ENCODE measurements around the gene PDK2. TPM values are rescaled to one million over a fixed set of nuclear protein-coding genes. Genes with fewer than 3 reads are reported as not detected.

Gene PDK2
- total RNA-seq, 1 experiment from 2014 or later = 9.9 TPM

DNA sequence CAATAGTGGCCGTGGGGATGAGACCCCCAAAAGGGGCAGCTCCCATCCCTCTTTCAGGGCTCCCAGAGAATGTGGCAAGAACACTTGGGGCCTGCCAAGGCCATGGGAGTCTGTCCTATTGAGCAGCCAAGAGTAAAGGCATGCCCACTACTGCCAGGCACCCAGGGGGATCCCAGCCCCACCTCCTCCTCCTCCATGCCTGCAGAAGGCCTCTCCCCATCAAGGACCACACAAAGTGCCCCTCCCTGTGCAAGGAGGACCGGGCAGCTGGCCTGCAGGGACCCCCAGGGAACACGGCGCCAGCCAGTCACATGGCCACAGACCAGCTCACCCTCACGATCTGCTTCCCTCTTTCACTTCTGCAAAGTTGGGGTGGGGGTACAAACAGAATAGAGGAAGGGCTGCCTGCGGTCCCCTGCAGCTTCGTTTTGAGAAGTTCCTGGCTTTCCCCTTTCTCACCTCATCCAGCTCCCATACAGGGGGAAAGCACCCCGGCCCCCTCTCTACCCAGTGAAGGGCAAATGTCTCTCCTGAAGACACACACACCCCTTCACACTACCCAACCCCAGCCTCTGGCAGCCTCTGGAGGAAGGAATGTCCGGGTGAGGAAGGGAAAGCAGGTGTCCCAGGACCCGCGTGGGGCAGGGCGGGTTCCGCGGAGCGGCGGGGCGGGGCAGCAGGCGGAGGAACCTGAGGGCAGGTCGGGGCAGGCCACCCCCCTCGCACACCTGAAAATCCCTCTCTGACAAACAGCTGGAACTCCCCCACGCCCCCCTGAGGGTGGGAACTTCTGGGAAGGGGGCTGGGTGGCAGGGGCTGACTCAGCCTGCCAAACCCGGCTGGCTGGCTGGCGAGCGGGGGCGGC lies 53.3 kb downstream of the PDK2 start:
- Mint-ChIP-seq H3K4me3 (ENCODE audit: unreplicated experiment) (peak overlapping the region; percentile 82), H3K27me3 (ENCODE audit: insufficient read depth, unreplicated experiment) (no peaks in the 10 kb centered on the region), H3K4me1 (ENCODE audit: insufficient read depth, unreplicated experiment) (peaks cover 39% of the 10 kb centered on the region), H3K9me3 (ENCODE audit: unreplicated experiment) (no peaks in the 10 kb centered on the region), H3K27ac (ENCODE audit: low read depth, unreplicated experiment) (peak overlapping the region; percentile 89), H3K36me3 (ENCODE audit: insufficient read depth, unreplicated experiment) (peaks cover 13% of the 10 kb centered on the region)
- intact Hi-C loops (cut with micrococcal nuclease) = no loop called here
- BruUV-seq (replicated peaks) = no TSS peak
- ChIA-PET CTCF (interaction anchor here (1.0 to 1.6 kb wide), 9 partner anchors 9 to 56 kb away, joined by 3 to 12 read pairs (median 5); no protein-coding TSS in a partner anchor), POLR2A (interaction anchor here (0.6 to 5.7 kb wide), 12 partner anchors 13 to 248 kb away, joined by 3 to 35 read pairs (median 6); partner anchors contain the start of gene PDK2)
- peak; percentile 11 for TF ChIP-seq CTCF (IDR thresholded peaks at IDR 0.05; ENCODE audit: unreplicated experiment)
- peak; percentile 80 for DNase-seq (ENCODE audit: unreplicated experiment)

GRCh38 chr17:50149091-50149416 lies 53.9 kb downstream of the PDK2 start:
- Mint-ChIP-seq H3K9me3 (ENCODE audit: unreplicated experiment) (no peaks in the 10 kb centered on the region), H3K4me3 (ENCODE audit: unreplicated experiment) (peak overlapping the region; percentile 82), H3K27me3 (ENCODE audit: insufficient read depth, unreplicated experiment) (no peaks in the 10 kb centered on the region), H3K4me1 (ENCODE audit: insufficient read depth, unreplicated experiment) (peaks cover 44% of the 10 kb centered on the region), H3K27ac (ENCODE audit: low read depth, unreplicated experiment) (peak overlapping the region; percentile 89), H3K36me3 (ENCODE audit: insufficient read depth, unreplicated experiment) (peaks cover 9% of the 10 kb centered on the region)
- TF ChIP-seq CTCF (IDR thresholded peaks at IDR 0.05; ENCODE audit: unreplicated experiment) = no peak
- ChIA-PET CTCF (interaction anchor here (1.0 to 4.2 kb wide), 6 partner anchors 9 to 56 kb away, joined by 3 to 36 read pairs (median 5); no protein-coding TSS in a partner anchor), POLR2A (interaction anchor here (1.1 to 5.7 kb wide), 8 partner anchors 12 to 247 kb away, joined by 3 to 35 read pairs (median 9); partner anchors contain the start of gene PDK2)
- no TSS peak for BruUV-seq (replicated peaks)
- intact Hi-C loops (cut with micrococcal nuclease) = no loop called here
- no peak for DNase-seq (ENCODE audit: unreplicated experiment)

- TF ChIP-seq CTCF (IDR thresholded peaks at IDR 0.05; ENCODE audit: unreplicated experiment) = no peak
- peaks cover 2% of the 10 kb centered on the region for H3K36me3 Mint-ChIP-seq (ENCODE audit: insufficient read depth, unreplicated experiment)
- no peaks in the 10 kb centered on the region for H3K9me3 Mint-ChIP-seq (ENCODE audit: unreplicated experiment)
- ChIA-PET CTCF (interaction anchor here (0.6 to 4.2 kb wide), 6 partner anchors 12 to 124 kb away, joined by 3 to 36 read pairs (median 4); partner anchors contain the start of gene PDK2), POLR2A (interaction anchor here (0.7 to 5.7 kb wide), 9 partner anchors 12 to 247 kb away, joined by 3 to 35 read pairs (median 7); partner anchors contain the start of gene PDK2)
- no peak overlapping the region for H3K27ac Mint-ChIP-seq (ENCODE audit: low read depth, unreplicated experiment)
- H3K4me1 Mint-ChIP-seq (ENCODE audit: insufficient read depth, unreplicated experiment) = peaks cover 42% of the 10 kb centered on the region
- intact Hi-C loops (cut with micrococcal nuclease) = no loop called here
- peak; percentile 50 for DNase-seq (ENCODE audit: unreplicated experiment)
- no TSS peak for BruUV-seq (replicated peaks)
- H3K4me3 Mint-ChIP-seq (ENCODE audit: unreplicated experiment) = peak overlapping the region; percentile 82
- H3K27me3 Mint-ChIP-seq (ENCODE audit: insufficient read depth, unreplicated experiment) = no peaks in the 10 kb centered on the region
Observed at GRCh38 chr17:50149417-50150353, 54.5 kb downstream of the PDK2 start.
